Keratinocyte (primary cell): ENCODE results near the gene MYH9. TPM values are rescaled to one million over a fixed set of nuclear protein-coding genes. Genes with fewer than 3 reads are reported as not detected.

Source experiments
- DNase-seq: peaks from one replicate; pipeline ENCODE4 v3.0.0-alpha.2; 2011; ENCODE audit warnings: low read depth, missing footprints, low spot score
- FAIRE-seq: peaks from 2 replicates; lab custom pipeline; 2011; peaks lifted over from hg19 to GRCh38; lab: Jason Lieb, UNC
- H2AFZ ChIP-seq: 2 replicates; pipeline ENCODE4 v1.6.0; 2012; ENCODE audit warnings: low read length, control low read depth, inconsistent platforms; ENCODE audit not compliant: control insufficient read depth
- H3K27ac ChIP-seq: 2 replicates; pipeline ENCODE4 v1.5.1; 2011; ENCODE audit warnings: low read length; ENCODE audit not compliant: control insufficient read depth, insufficient read depth
- H3K27me3 ChIP-seq: 3 replicates; pipeline ENCODE4 v1.6.0; 2011; ENCODE audit warnings: low read length; ENCODE audit not compliant: control insufficient read depth, insufficient read depth; ENCODE audit errors: extremely low read depth
- H3K36me3 ChIP-seq, 2 experiments: 2 replicates in 1 of 2; 3 replicates in 1 of 2; pipeline ENCODE4 v1.5.1; 2011; ENCODE audit warnings: low read length in 2 of 2, mild to moderate bottlenecking in 1 of 2; ENCODE audit not compliant: control insufficient read depth in 2 of 2, insufficient read depth in 2 of 2; ENCODE audit errors: extremely low read depth in 1 of 2
- H3K4me1 ChIP-seq: 3 replicates; pipeline ENCODE4 v1.5.1; 2011; ENCODE audit warnings: low read length; ENCODE audit not compliant: control insufficient read depth, insufficient read depth; ENCODE audit errors: extremely low read depth
- H3K4me2 ChIP-seq: 3 replicates; pipeline ENCODE4 v1.6.0; 2011; ENCODE audit warnings: low read depth, low read length; ENCODE audit not compliant: control insufficient read depth, insufficient read depth; ENCODE audit errors: extremely low read depth
- H3K4me3 ChIP-seq, 3 experiments: fragments of 200-600 bp in 1 of 3; sonication (generic) in 1 of 3; 2 replicates in 2 of 3; 3 replicates in 1 of 3; pipeline ENCODE4 v1.5.1; 2011 to 2016; ENCODE audit warnings: low read length in 3 of 3, mild to moderate bottlenecking in 3 of 3, control low read depth in 2 of 3, inconsistent platforms in 1 of 3, low read depth in 1 of 3, mixed read lengths in 1 of 3, mixed run types in 1 of 3, moderate library complexity in 1 of 3; ENCODE audit not compliant: control insufficient read depth in 2 of 3, insufficient read depth in 2 of 3; ENCODE audit errors: extremely low read depth in 1 of 3
- H3K79me2 ChIP-seq: 2 replicates; pipeline ENCODE4 v1.6.0; 2012; ENCODE audit warnings: low read length; ENCODE audit not compliant: control insufficient read depth, insufficient read depth
- H3K9ac ChIP-seq: 3 replicates; pipeline ENCODE4 v1.6.0; 2011; ENCODE audit warnings: low read length; ENCODE audit not compliant: control insufficient read depth, insufficient read depth; ENCODE audit errors: extremely low read depth
- H3K9me1 ChIP-seq: 3 replicates; pipeline ENCODE4 v1.6.0; 2011; ENCODE audit warnings: low read length; ENCODE audit not compliant: control insufficient read depth, insufficient read depth; ENCODE audit errors: extremely low read depth
- H3K9me3 ChIP-seq: 2 replicates; pipeline ENCODE4 v1.5.1; 2012; ENCODE audit warnings: low read depth, low read length; ENCODE audit not compliant: control insufficient read depth
- H4K20me1 ChIP-seq: 3 replicates; pipeline ENCODE4 v1.6.0; 2011; ENCODE audit warnings: low read length; ENCODE audit not compliant: control insufficient read depth, insufficient read depth; ENCODE audit errors: extremely low read depth
- EZH2 ChIP-seq: IDR thresholded peaks from one replicate; pipeline ENCODE4 v1.6.1; 2012; ENCODE audit warnings: inconsistent platforms, mild to moderate bottlenecking, low read length, moderate library complexity
- dilution Hi-C: fragments of 300-500 bp; cut with MboI; formaldehyde crosslinking; loops from one replicate; pipeline ENCODE4 v1.7.0; 2020; ENCODE audit warnings: low sequenced_read_pairs; ENCODE audit not compliant: extremely low pct_ligation_motif_present
- polyA plus RNA-seq, 5 experiments: library from polyadenylated mRNA; depleted of rRNA in 3 of 5; stranded (reverse) in 3 of 5; stranded (forward) in 1 of 5; unstranded in 1 of 5; fragments of >200 nt; gene quantifications; 1 replicate in 1 of 5; 2 replicates in 3 of 5; 3 replicates in 1 of 5; pipeline versions ENCODE4 v1.2.1 to v1.2.3, GENCODE V29; 2011 to 2012; ENCODE audit warnings: missing spikeins in 2 of 5, low read depth in 1 of 5, low replicate concordance in 1 of 5
- TF ChIP-seq, protein P1 (sequence below), 3 experiments: IDR thresholded peaks in 1 of 3; conservative IDR thresholded peaks in 1 of 3; optimal IDR thresholded peaks in 1 of 3; 2 replicates in 2 of 3; 3 replicates in 1 of 3; pipeline versions ENCODE3 to v1.5.1; 2011; ENCODE audit warnings: low read length in 3 of 3, mild to moderate bottlenecking in 3 of 3, moderate library complexity in 2 of 3, control low read depth in 1 of 3, inconsistent platforms in 1 of 3; ENCODE audit not compliant: insufficient read depth in 2 of 3; ENCODE audit errors: extremely low read depth in 1 of 3

Gene MYH9
- polyA plus RNA-seq, 1 donor (not counting 4 experiments of a cell fraction or from before 2014, with no cell fraction given): 351 TPM

DNA sequence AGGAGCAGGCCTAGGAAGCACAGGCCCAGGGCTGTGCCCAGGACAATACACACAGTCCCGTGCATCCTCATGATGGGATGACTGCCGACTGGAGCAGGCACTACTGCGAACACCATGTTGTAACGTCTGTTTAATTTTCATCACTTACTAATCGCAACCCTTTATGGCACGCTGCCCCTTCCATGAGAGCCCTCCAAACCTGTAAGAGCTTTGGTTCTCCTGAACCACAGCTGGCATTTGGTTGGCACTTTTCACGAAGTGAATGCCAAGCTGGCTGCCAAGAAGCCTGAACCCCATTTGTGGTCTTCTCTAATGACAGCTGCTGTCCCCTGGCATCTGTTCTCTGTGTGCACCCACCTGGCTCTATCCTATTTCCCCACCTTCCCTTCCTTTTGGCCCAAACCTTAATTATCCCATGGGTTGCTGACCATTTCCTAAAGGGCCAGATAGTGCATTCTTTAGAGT, 98.3 kb downstream of the MYH9 start:
- Histone ChIP-seq H2AFZ (no peak overlapping the region), H3K4me3 (no peak overlapping the region), H3K9me1 (no peaks in the 10 kb centered on the region), H3K4me1 (no peaks in the 10 kb centered on the region), H3K9ac (no peak overlapping the region), H3K27ac (no peak overlapping the region), H3K9me3 (no peaks in the 10 kb centered on the region), H3K4me2 (no peak overlapping the region), H3K79me2 (peaks cover 28% of the 10 kb centered on the region), H3K27me3 (no peaks in the 10 kb centered on the region), H3K36me3 (peaks cover 72 to 74% of the 10 kb centered on the region in 2 experiments), H4K20me1 (peaks cover 45% of the 10 kb centered on the region)
- TF ChIP-seq, protein P1, sequence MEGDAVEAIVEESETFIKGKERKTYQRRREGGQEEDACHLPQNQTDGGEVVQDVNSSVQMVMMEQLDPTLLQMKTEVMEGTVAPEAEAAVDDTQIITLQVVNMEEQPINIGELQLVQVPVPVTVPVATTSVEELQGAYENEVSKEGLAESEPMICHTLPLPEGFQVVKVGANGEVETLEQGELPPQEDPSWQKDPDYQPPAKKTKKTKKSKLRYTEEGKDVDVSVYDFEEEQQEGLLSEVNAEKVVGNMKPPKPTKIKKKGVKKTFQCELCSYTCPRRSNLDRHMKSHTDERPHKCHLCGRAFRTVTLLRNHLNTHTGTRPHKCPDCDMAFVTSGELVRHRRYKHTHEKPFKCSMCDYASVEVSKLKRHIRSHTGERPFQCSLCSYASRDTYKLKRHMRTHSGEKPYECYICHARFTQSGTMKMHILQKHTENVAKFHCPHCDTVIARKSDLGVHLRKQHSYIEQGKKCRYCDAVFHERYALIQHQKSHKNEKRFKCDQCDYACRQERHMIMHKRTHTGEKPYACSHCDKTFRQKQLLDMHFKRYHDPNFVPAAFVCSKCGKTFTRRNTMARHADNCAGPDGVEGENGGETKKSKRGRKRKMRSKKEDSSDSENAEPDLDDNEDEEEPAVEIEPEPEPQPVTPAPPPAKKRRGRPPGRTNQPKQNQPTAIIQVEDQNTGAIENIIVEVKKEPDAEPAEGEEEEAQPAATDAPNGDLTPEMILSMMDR (optimal IDR thresholded peaks at IDR 0.05 in 1 of 3, IDR thresholded peaks at IDR 0.05 in 1 of 3, conservative IDR thresholded peaks at IDR 0.05 in 1 of 3; ENCODE audit: extremely low read depth in 1 of 3, insufficient read depth in 2 of 3, low read length in 3 of 3): no peak
- TF ChIP-seq EZH2: no peak
- dilution Hi-C loops: no loop called here
- FAIRE-seq (no peak), DNase-seq (no peak)

- peaks cover 71 to 73% of the 10 kb centered on the region in 2 experiments for H3K36me3 ChIP-seq
- no peak overlapping the region for H3K4me2 ChIP-seq
- H3K4me1 ChIP-seq: no peaks in the 10 kb centered on the region
- no peaks in the 10 kb centered on the region for H3K27me3 ChIP-seq
- H3K79me2 ChIP-seq: peaks cover 22% of the 10 kb centered on the region
- DNase-seq: no peak
- H3K9me3 ChIP-seq: no peaks in the 10 kb centered on the region
- TF ChIP-seq, protein P1 (optimal IDR thresholded peaks at IDR 0.05 in 1 of 3, IDR thresholded peaks at IDR 0.05 in 1 of 3, conservative IDR thresholded peaks at IDR 0.05 in 1 of 3; ENCODE audit: extremely low read depth in 1 of 3, insufficient read depth in 2 of 3, low read length in 3 of 3): no peak
- no peak for TF ChIP-seq EZH2
- H3K4me3 ChIP-seq: no peak overlapping the region
- H3K9ac ChIP-seq: no peak overlapping the region
- peaks cover 43% of the 10 kb centered on the region for H4K20me1 ChIP-seq
- H2AFZ ChIP-seq: no peak overlapping the region
- no peak overlapping the region for H3K27ac ChIP-seq
- no peak for FAIRE-seq
- no peaks in the 10 kb centered on the region for H3K9me1 ChIP-seq
- dilution Hi-C loops: no loop called here
Measured at GRCh38 chr22:36288571-36289405, 99.0 kb downstream of the MYH9 start.
